Effector memory CD4-positive, alpha-beta T cell (primary cell): ENCODE results near the gene POLD1.

Experiments
- DNase-seq, 3 donors: peaks; one replicate each; pipeline ENCODE4 v3.0.0-alpha.2; 2020
- H3K27ac ChIP-seq: 2 replicates; pipeline ENCODE4 v1.7.0; 2013; ENCODE audit warnings: mild to moderate bottlenecking, low read length, moderate library complexity; ENCODE audit not compliant: insufficient read depth, poor library complexity, severe bottlenecking
- H3K27me3 ChIP-seq: replicated peaks from 2 replicates; pipeline ENCODE4 v1.7.0; 2013; ENCODE audit warnings: mild to moderate bottlenecking, low read length; ENCODE audit not compliant: insufficient read depth, control insufficient read depth, poor library complexity, severe bottlenecking
- H3K36me3 ChIP-seq: 2 replicates; pipeline ENCODE4 v1.7.0; 2013; ENCODE audit warnings: mild to moderate bottlenecking, low read length, moderate library complexity; ENCODE audit not compliant: control insufficient read depth, insufficient read depth
- H3K4me1 ChIP-seq: 2 replicates; pipeline ENCODE4 v1.7.0; 2013; ENCODE audit warnings: low read length, mild to moderate bottlenecking; ENCODE audit not compliant: control insufficient read depth, insufficient read depth, poor library complexity, severe bottlenecking
- H3K4me3 ChIP-seq: 2 replicates; pipeline ENCODE4 v1.7.0; 2013; ENCODE audit warnings: low read length, low read depth, mild to moderate bottlenecking; ENCODE audit not compliant: insufficient read depth, poor library complexity, severe bottlenecking
- H3K9me3 ChIP-seq: 2 replicates; pipeline ENCODE4 v1.7.0; 2013; ENCODE audit warnings: mild to moderate bottlenecking, low read length, moderate library complexity; ENCODE audit not compliant: control insufficient read depth

The POLD1 gene

GRCh38 chr19:50464348-50464747 lies 80.2 kb downstream of the POLD1 start:
- Histone ChIP-seq H3K9me3 (no peaks in the 10 kb centered on the region), H3K4me1 (no peaks in the 10 kb centered on the region), H3K27ac (no peak overlapping the region), H3K36me3 (no peaks in the 10 kb centered on the region), H3K27me3 (no peaks in the 10 kb centered on the region), H3K4me3 (no peak overlapping the region)
- no peak for DNase-seq

GRCh38 chr19:50465000-50465399 lies 80.9 kb downstream of the POLD1 start:
- no peaks in the 10 kb centered on the region for H3K9me3 ChIP-seq
- no peaks in the 10 kb centered on the region for H3K4me1 ChIP-seq
- no peaks in the 10 kb centered on the region for H3K27me3 ChIP-seq
- H3K27ac ChIP-seq = no peak overlapping the region
- DNase-seq = no peak
- H3K36me3 ChIP-seq = no peaks in the 10 kb centered on the region
- H3K4me3 ChIP-seq = no peak overlapping the region

- Histone ChIP-seq H3K36me3 (no peaks in the 10 kb centered on the region), H3K9me3 (no peaks in the 10 kb centered on the region), H3K4me3 (no peak overlapping the region), H3K27ac (no peak overlapping the region), H3K4me1 (no peaks in the 10 kb centered on the region), H3K27me3 (no peaks in the 10 kb centered on the region)
- no peak for DNase-seq
Measured at GRCh38 chr19:50465986-50466705, 82.0 kb downstream of the POLD1 start.

DNA sequence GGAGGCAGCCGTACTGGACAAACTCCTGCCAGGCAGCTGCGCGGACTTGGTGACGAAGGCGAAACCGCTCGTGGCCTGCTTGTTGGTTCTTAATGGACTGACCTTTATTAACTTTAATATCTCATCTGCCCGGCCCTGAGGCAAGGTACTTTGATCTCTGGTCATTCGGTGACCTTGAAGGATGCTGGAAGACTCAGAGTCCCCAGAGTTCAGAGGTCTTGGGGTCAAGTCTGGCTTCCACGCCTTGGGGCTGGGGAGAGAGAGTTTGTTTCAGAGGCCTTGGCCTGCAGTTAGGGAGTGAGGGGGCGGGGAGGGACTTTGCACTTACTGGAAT lies 82.5 kb downstream of the POLD1 start:
- Histone ChIP-seq H3K36me3 (no peaks in the 10 kb centered on the region), H3K27me3 (no peaks in the 10 kb centered on the region), H3K27ac (no peak overlapping the region), H3K4me1 (no peaks in the 10 kb centered on the region), H3K4me3 (no peak overlapping the region), H3K9me3 (no peaks in the 10 kb centered on the region)
- DNase-seq = no peak

GRCh38 chr19:50467566-50467965 lies 83.4 kb downstream of the POLD1 start:
- Histone ChIP-seq H3K4me1 (no peaks in the 10 kb centered on the region), H3K27ac (no peak overlapping the region), H3K36me3 (no peaks in the 10 kb centered on the region), H3K9me3 (no peaks in the 10 kb centered on the region), H3K27me3 (no peaks in the 10 kb centered on the region), H3K4me3 (no peak overlapping the region)
- no peak for DNase-seq
